Mucosa of descending colon (tissue), 3 donors: ENCODE results near the gene ARF5. TPM values are rescaled to one million over a fixed set of nuclear protein-coding genes. Genes with fewer than 3 reads are reported as not detected.

Experiments
- ATAC-seq: fragments of 200-7000 bp; cut with Tn5 transposase; one replicate; pipeline ENCODE4 v1.9.1; 2020; ENCODE audit warnings: mild to moderate bottlenecking, moderate library complexity
- DNase-seq, 3 donors: peaks; one replicate each; pipeline ENCODE4 v3.0.0-alpha.2; 2020
- H3K36me3 ChIP-seq: fragments of 200-600 bp; one replicate; pipeline ENCODE4 v1.8.0; 2021; ENCODE audit warnings: low read depth, mild to moderate bottlenecking
- H3K4me1 ChIP-seq: fragments of 200-600 bp; one replicate; pipeline ENCODE4 v1.8.0; 2021; ENCODE audit warnings: low read depth, mild to moderate bottlenecking
- H3K4me3 ChIP-seq: fragments of 200-600 bp; one replicate; pipeline ENCODE4 v1.8.0; 2021; ENCODE audit warnings: mild to moderate bottlenecking
- H3K9me3 ChIP-seq: fragments of 200-600 bp; one replicate; pipeline ENCODE4 v1.8.0; 2021; ENCODE audit warnings: mild to moderate bottlenecking
- intact Hi-C, 2 donors: fragments of 100-400 bp; cut with DNase I in 1 of 2; cut with micrococcal nuclease in 1 of 2; formaldehyde crosslinking; loops; one replicate each; pipeline versions ENCODE4 v1.11.0 to v1.11.1; 2022; cut with DNase I, micrococcal nuclease
- total RNA-seq, 3 donors: library from RNA; stranded (reverse); fragmentation: NEBNext Ultra II Directional in 2 of 3; extraction: Animal tissue kit (Norgen Biotek cat#: 25700) in 2 of 3; gene quantifications; one replicate each; pipeline versions ENCODE4 v1.2.1 to v1.2.4, GENCODE V29; 2021 to 2023
- TF ChIP-seq, protein P1 (sequence below): fragments of 200-600 bp; IDR thresholded peaks from one replicate; pipeline ENCODE4 v1.8.0; 2022; ENCODE audit warnings: antibody characterized with exemption, mild to moderate bottlenecking
- donor health status: DM: no; HTN: no; CAD: no; lungs with moderate emphysema.
- donor health status: DM: no; HTN: no; CAD: no.
- donor health status: DM: no; HTN: yes; CAD: no.

ARF5 gene
- total RNA-seq, 3 donors from 2014 or later, result 94.3 to 160 (median 141) TPM

DNA sequence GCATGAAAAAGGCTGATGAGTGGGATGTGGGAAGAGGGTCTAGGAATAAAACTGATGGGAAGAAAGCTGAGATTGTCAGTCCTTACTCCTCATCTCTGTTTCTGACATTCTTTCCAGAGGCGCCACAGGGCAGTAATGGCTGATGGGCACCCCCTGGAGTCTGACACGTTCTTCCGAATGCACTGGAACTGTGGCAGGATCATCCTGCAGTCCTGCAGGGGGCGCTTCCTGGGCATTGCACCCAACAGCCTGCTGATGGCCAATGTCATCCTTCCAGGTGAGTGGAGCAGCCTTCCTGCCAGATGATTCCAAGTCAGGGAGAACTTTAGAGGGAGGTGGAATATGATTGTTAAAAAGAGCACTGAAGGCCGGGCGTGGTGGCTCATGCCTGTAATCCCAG, 10.1 kb downstream of the ARF5 start:
- DNase-seq, result no peak
- intact Hi-C loops, result no loop called here
- TF ChIP-seq, protein P1, sequence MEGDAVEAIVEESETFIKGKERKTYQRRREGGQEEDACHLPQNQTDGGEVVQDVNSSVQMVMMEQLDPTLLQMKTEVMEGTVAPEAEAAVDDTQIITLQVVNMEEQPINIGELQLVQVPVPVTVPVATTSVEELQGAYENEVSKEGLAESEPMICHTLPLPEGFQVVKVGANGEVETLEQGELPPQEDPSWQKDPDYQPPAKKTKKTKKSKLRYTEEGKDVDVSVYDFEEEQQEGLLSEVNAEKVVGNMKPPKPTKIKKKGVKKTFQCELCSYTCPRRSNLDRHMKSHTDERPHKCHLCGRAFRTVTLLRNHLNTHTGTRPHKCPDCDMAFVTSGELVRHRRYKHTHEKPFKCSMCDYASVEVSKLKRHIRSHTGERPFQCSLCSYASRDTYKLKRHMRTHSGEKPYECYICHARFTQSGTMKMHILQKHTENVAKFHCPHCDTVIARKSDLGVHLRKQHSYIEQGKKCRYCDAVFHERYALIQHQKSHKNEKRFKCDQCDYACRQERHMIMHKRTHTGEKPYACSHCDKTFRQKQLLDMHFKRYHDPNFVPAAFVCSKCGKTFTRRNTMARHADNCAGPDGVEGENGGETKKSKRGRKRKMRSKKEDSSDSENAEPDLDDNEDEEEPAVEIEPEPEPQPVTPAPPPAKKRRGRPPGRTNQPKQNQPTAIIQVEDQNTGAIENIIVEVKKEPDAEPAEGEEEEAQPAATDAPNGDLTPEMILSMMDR, result no peak
- H3K36me3 ChIP-seq, result no peaks in the 10 kb centered on the region
- peak; percentile 35 for ATAC-seq
- H3K4me3 ChIP-seq, result no peak overlapping the region
- no peaks in the 10 kb centered on the region for H3K4me1 ChIP-seq
- no peaks in the 10 kb centered on the region for H3K9me3 ChIP-seq

DNA sequence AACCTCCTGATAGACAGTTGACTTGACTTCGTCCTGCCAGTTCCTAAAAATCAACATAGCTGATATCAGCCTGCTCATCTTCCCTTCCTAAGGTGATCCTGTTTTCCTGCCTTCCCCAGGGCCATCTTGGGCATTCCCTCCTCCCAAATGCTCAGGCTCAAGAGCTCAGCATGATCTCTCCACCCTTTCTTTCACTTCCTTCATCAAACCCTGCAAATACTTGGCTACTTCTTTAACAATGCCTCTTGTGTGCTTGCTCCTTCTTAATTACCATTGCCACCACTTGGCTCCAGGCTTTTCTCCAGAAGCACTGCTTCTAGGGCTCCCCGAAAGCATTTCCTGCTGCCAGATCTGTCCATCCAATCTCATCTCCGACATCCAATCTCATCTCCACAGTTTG, 12.7 kb downstream of the ARF5 start:
- no peak for ATAC-seq
- TF ChIP-seq, protein P1, result no peak
- Histone ChIP-seq H3K4me3 (no peak overlapping the region), H3K9me3 (no peaks in the 10 kb centered on the region), H3K4me1 (no peaks in the 10 kb centered on the region), H3K36me3 (no peaks in the 10 kb centered on the region)
- intact Hi-C loops, result no loop called here
- DNase-seq, result no peak

DNA sequence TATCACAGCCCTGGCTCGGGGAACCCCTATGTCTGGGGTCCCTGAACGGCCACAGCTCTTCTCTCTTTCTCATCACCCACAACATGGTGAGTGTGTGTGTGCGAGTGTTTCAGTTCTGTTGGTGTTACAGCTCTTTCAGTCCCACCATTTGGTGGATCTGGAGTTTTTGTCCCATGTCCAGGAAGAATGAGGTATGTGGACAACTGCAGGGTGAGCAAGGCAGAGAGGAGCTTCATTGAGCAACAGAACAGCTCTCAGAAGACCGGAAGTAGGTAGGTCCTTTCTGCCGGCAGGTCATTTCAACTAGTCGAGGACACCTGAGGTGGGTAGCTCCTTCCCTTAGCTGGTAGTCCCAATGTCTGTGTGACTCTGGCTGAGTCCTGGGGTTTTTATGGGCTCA, 20.2 kb downstream of the ARF5 start:
- no peaks in the 10 kb centered on the region for H3K4me1 ChIP-seq
- no peaks in the 10 kb centered on the region for H3K9me3 ChIP-seq
- H3K36me3 ChIP-seq, result no peaks in the 10 kb centered on the region
- ATAC-seq (no peak), DNase-seq (no peak)
- H3K4me3 ChIP-seq, result no peak overlapping the region
- intact Hi-C loops, result no loop called here
- TF ChIP-seq, protein P1, result no peak

DNA sequence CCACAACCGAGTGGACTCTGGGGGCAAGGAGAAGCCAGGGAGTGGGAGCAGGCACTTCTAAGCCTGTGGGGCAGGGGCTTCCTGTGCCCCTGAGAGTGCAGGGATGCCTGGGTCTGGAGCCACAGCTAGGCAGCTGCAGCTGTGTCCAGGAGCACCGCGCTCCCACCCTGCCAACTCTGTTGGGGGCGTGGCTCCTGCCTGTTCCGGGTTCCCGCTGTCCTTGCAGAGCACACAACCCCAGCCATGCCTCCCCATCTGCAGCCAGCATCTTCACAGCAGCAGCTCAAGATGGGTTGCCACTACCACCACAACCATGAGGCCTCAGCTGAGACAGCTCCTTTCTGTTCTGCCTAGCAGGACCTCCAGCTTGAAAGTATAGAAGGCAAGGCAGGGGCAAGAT, 21.1 kb downstream of the ARF5 start:
- no peak overlapping the region for H3K4me3 ChIP-seq
- no peak for ATAC-seq
- H3K4me1 ChIP-seq, result no peaks in the 10 kb centered on the region
- no peak for DNase-seq
- intact Hi-C loops, result no loop called here
- no peaks in the 10 kb centered on the region for H3K36me3 ChIP-seq
- TF ChIP-seq, protein P1, result no peak
- no peaks in the 10 kb centered on the region for H3K9me3 ChIP-seq

DNA sequence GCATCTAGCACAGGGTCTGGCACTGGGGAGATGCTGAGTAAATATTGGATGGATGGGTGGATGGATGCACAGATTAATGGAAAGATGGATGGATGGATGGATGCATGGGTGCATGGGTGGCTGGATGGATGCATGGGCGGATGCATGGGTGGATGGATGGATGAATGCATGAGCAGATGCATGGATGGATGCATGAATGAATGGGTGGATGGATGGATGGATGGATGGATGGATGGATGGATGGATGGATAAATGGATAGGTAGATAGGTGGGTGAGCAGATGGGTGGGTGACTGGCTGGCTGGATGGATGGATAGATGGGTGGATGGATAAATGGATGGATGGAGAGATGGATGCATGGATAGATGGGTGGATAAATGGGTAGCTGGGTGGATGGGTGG, 24.1 kb downstream of the ARF5 start:
- no peak overlapping the region for H3K4me3 ChIP-seq

More for the DNA sequence above, 24.1 kb downstream of the ARF5 start:
- Histone ChIP-seq H3K4me1 (no peaks in the 10 kb centered on the region), H3K36me3 (no peaks in the 10 kb centered on the region), H3K9me3 (no peaks in the 10 kb centered on the region)
- TF ChIP-seq, protein P1, result no peak
- DNase-seq, result no peak
- intact Hi-C loops, result no loop called here
- no peak for ATAC-seq
